BE2C (cell line): ENCODE measurements around the gene CCR5AS.
"Not testable (repeated sequence)": the region's sequence is repeated elsewhere in the genome, so short reads cannot be mapped to it uniquely, and the experiment has no call there.

Experiments used
- DNase-seq: peaks from one replicate; pipeline ENCODE4 v3.0.0-alpha.2; 2020
- H3K27me3 ChIP-seq: fragments of 250-450 bp; sonication (Bioruptor Pico); 2 replicates; pipeline ENCODE4 v1.5.1; 2020; ENCODE audit warnings: mild to moderate bottlenecking
- H3K36me3 ChIP-seq: fragments of 250-450 bp; sonication (Bioruptor Pico); 2 replicates; pipeline ENCODE4 v1.5.1; 2020; ENCODE audit warnings: mild to moderate bottlenecking
- H3K4me1 ChIP-seq: fragments of 250-450 bp; sonication (Bioruptor Pico); 2 replicates; pipeline ENCODE4 v1.5.1; 2020
- H3K4me3 ChIP-seq: 2 replicates; pipeline ENCODE4 v1.5.1; 2011; ENCODE audit warnings: low read depth, low read length
- H3K9me3 ChIP-seq: fragments of 250-450 bp; sonication (Bioruptor Pico); 2 replicates; pipeline ENCODE4 v1.5.1; 2020
- TF ChIP-seq, protein P1 (sequence below): IDR thresholded peaks from 2 replicates; pipeline ENCODE4 v1.5.1; 2012; ENCODE audit warnings: mild to moderate bottlenecking, low read depth, low read length

The CCR5AS gene

DNA sequence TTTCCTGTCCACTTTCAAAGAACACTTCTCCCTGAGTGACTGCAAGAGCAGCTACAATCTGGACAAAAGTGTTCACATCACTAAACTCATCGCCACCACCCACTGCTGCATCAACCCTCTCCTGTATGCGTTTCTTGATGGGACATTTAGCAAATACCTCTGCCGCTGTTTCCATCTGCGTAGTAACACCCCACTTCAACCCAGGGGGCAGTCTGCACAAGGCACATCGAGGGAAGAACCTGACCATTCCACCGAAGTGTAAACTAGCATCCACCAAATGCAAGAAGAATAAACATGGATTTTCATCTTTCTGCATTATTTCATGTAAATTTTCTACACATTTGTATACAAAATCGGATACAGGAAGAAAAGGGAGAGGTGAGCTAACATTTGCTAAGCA lies 2.0 kb upstream of the CCR5AS start:
- no peaks in the 10 kb centered on the region for H3K27me3 ChIP-seq
- no peaks in the 10 kb centered on the region for H3K36me3 ChIP-seq
- TF ChIP-seq, protein P1, sequence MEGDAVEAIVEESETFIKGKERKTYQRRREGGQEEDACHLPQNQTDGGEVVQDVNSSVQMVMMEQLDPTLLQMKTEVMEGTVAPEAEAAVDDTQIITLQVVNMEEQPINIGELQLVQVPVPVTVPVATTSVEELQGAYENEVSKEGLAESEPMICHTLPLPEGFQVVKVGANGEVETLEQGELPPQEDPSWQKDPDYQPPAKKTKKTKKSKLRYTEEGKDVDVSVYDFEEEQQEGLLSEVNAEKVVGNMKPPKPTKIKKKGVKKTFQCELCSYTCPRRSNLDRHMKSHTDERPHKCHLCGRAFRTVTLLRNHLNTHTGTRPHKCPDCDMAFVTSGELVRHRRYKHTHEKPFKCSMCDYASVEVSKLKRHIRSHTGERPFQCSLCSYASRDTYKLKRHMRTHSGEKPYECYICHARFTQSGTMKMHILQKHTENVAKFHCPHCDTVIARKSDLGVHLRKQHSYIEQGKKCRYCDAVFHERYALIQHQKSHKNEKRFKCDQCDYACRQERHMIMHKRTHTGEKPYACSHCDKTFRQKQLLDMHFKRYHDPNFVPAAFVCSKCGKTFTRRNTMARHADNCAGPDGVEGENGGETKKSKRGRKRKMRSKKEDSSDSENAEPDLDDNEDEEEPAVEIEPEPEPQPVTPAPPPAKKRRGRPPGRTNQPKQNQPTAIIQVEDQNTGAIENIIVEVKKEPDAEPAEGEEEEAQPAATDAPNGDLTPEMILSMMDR: no peak
- DNase-seq: no peak
- no peaks in the 10 kb centered on the region for H3K9me3 ChIP-seq
- no peaks in the 10 kb centered on the region for H3K4me1 ChIP-seq
- no peak overlapping the region for H3K4me3 ChIP-seq

DNA sequence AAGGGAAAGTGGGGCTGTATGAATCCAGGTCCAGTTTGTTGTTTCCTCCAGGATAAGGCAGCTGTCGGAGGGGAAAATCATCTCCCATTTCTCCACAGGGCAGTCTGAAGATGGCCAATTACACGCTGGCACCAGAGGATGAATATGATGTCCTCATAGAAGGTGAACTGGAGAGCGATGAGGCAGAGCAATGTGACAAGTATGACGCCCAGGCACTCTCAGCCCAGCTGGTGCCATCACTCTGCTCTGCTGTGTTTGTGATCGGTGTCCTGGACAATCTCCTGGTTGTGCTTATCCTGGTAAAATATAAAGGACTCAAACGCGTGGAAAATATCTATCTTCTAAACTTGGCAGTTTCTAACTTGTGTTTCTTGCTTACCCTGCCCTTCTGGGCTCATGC lies 1.1 kb upstream of the CCR5AS start:
- TF ChIP-seq, protein P1: no peak
- no peak for DNase-seq
- no peaks in the 10 kb centered on the region for H3K36me3 ChIP-seq
- H3K27me3 ChIP-seq: no peaks in the 10 kb centered on the region
- H3K4me3 ChIP-seq: no peak overlapping the region
- H3K9me3 ChIP-seq: no peaks in the 10 kb centered on the region
- no peaks in the 10 kb centered on the region for H3K4me1 ChIP-seq

DNA sequence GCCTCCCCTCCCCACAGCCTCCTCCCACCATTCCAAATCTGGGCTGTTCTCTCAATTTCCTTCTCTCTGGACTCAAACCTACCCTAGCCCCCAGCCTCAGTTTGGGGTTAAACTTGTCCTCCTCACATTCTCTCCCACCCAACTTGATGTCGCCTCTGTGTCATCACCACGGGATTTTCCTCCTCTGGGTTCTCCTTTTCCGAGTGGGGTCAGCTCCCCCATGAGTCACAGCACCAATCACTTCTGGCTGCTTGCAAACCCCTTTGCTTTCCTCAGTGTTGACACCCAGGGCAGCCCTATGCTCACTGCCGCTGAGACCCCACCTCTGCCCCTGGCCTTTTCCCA lies 451 bp downstream of the CCR5AS start:
- H3K27me3 ChIP-seq: no peaks in the 10 kb centered on the region
- DNase-seq: no peak
- TF ChIP-seq, protein P1: no peak
- H3K4me1 ChIP-seq: no peaks in the 10 kb centered on the region
- no peak overlapping the region for H3K4me3 ChIP-seq
- H3K9me3 ChIP-seq: no peaks in the 10 kb centered on the region
- H3K36me3 ChIP-seq: no peaks in the 10 kb centered on the region

DNA sequence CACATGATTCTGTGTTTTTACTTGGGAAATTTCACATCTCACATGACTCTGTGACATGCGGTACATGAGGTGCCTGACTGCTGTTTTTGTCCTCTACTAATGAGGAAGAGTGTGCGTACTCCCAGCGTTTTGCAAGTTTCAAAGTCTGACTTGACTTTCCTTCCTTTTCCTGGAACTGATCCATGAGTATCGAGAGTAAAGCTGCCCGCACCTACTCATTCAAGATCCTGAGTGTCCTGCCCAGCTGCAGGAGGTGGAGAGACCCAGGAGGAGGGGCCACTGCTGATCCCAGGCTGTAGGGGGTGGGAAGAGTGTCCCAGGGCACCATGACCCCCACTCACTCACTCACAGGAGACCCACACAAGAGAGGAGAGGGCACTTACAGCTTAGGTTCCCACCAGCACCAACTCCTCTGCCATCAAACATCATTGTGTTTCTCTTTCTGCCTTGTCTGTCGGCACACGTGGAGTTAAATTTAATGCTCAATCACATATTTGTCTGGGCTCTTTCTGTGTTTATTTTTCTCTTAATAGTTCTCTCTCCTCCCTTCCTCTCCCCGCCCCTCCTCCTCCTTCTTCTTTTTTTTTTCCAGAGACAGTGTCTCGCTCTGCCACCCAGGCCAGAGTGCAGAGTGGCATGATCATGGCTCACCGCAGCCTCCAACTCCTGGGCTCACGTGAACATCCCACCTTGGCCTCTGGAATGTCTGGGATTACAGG lies 1.4 kb downstream of the CCR5AS start:
- no peak overlapping the region for H3K4me3 ChIP-seq
- H3K4me1 ChIP-seq: no peaks in the 10 kb centered on the region
- H3K27me3 ChIP-seq: no peaks in the 10 kb centered on the region
- TF ChIP-seq, protein P1: no peak
- H3K36me3 ChIP-seq: no peaks in the 10 kb centered on the region
- DNase-seq: no peak
- no peaks in the 10 kb centered on the region for H3K9me3 ChIP-seq

DNA sequence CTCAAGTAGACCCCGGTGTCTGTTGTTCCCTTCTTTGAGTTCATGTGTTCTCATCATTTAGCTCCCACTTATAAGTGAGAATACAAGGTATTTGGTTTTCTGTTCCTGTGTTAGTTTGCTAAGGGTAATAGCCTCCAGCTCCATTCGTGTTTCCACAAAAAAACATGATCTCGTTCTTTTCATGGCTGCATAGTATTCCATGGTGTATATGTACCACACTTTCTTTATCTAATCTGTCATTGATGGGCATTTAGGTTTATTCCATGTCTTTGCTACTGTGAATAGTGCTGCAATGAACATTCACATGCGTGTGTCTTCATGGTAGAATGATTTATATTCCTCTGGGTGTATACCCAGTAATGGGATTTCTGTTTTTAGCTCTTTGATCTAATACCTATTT lies 4.0 kb downstream of the CCR5AS start:
- not testable (repeated sequence) for H3K4me3 ChIP-seq, H3K4me1 ChIP-seq, H3K27me3 ChIP-seq, H3K36me3 ChIP-seq, DNase-seq, H3K9me3 ChIP-seq

DNA sequence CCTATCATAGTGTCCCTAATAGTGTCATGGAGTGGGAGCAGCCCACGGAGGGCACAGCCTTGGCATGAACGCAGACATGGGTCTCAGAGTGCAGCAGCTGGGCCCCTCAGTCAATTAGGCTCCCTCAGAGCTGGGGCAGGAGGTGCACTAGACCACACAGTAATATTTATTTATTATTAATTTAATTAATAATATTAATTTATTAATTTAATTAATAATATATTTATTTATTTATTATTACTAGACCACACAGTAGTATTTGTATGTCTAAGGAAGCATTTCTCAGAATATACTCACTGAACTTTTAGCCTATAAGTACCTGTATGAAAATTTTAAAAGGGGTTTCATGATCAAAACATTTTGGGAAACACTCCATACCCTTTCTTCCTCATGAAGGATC lies 5.3 kb downstream of the CCR5AS start:
- no peaks in the 10 kb centered on the region for H3K27me3 ChIP-seq
- no peaks in the 10 kb centered on the region for H3K36me3 ChIP-seq
- no peaks in the 10 kb centered on the region for H3K4me1 ChIP-seq
- DNase-seq: no peak
- H3K9me3 ChIP-seq: no peaks in the 10 kb centered on the region
- TF ChIP-seq, protein P1: no peak
- H3K4me3 ChIP-seq: no peak overlapping the region

DNA sequence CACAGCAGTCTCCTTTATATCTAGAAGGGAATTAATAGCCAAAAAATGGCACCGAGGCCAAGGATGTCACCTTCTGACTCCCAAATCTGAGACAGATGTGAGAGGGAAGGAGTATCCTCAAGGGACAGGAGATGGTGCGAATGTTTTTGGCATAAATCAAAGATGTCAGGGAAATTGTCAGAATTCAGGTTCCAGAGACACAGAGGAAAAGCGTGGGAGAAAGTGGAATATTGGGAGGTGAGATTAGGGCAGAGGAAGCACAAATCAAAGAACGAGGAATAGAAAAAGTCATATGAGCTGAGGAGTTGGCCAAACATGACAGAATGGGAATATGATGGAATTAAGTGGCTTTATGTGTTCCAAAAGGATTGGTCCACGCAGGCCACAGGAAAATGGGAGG lies 6.0 kb downstream of the CCR5AS start:
- TF ChIP-seq, protein P1: no peak
- Histone ChIP-seq H3K27me3 (no peaks in the 10 kb centered on the region), H3K4me3 (no peak overlapping the region), H3K36me3 (no peaks in the 10 kb centered on the region), H3K9me3 (no peaks in the 10 kb centered on the region), H3K4me1 (no peaks in the 10 kb centered on the region)
- DNase-seq: no peak
